Cardiac fibroblast (primary cell): ENCODE data around the gene MYH6.

ENCODE experiments used
- DNase-seq, 2 donors: peaks; one replicate each; pipeline versions ENCODE4 v3.0.0 to v3.0.0-alpha.2; 2010; ENCODE audit warnings: low read depth in 2 of 2
- H3K4me3 ChIP-seq, 2 donors: replicated peaks in 1 of 2; 1 replicate in 1 of 2; 2 replicates in 1 of 2; pipeline ENCODE4 v1.5.1; 2011; ENCODE audit warnings: low read depth in 2 of 2, low read length in 2 of 2, mild to moderate bottlenecking in 2 of 2, moderate library complexity in 1 of 2
- CTCF ChIP-seq: IDR thresholded peaks from one replicate; pipeline ENCODE4 v1.5.1; 2011; ENCODE audit warnings: low read depth, mild to moderate bottlenecking, low read length, inconsistent platforms

Gene MYH6

GRCh38 chr14:23376482-23377197, 31.4 kb downstream of the MYH6 start, which contains the start of gene CMTM5:
Gene CMTM5 (plus strand): TSS chr14:23377046. CDS start chr14:23377252, 206 bp downstream.
- TF ChIP-seq CTCF, result no peak
- no peak within 1 kb of the TSS for H3K4me3 ChIP-seq
- peak in 1 of 2 donors; percentile 7 for DNase-seq

GRCh38 chr14:23375527-23376251, 32.4 kb downstream of the MYH6 start:
- TF ChIP-seq CTCF, result no peak
- no peak overlapping the region for H3K4me3 ChIP-seq
- no peak for DNase-seq

- no peak for TF ChIP-seq CTCF
- no peak for DNase-seq
- no peak overlapping the region for H3K4me3 ChIP-seq
Observed at GRCh38 chr14:23373041-23373440, 35.0 kb downstream of the MYH6 start.

GRCh38 chr14:23372509-23372908, 35.6 kb downstream of the MYH6 start, which contains the start of gene IL25:
Gene IL25 (plus strand): TSS chr14:23372809.
- H3K4me3 ChIP-seq, result no peak within 1 kb of the TSS
- no peak for DNase-seq
- no peak for TF ChIP-seq CTCF

- TF ChIP-seq CTCF, result no peak
- no peak overlapping the region for H3K4me3 ChIP-seq
- DNase-seq, result no peak
Observed at GRCh38 chr14:23371865-23372264, 36.2 kb downstream of the MYH6 start.

- H3K4me3 ChIP-seq, result no peak overlapping the region
- no peak for TF ChIP-seq CTCF
- no peak for DNase-seq
Observed at GRCh38 chr14:23370221-23370620, 37.9 kb downstream of the MYH6 start.
